HepG2 (cell line): ENCODE data around the gene OSBPL5. TPM values are rescaled to one million over a fixed set of nuclear protein-coding genes. Genes with fewer than 3 reads are reported as not detected.

Experiments used
- ATAC-seq: fragments of 200-7000 bp; cut with Tn5 transposase; 3 replicates; pipeline ENCODE4 v1.9.1; 2020; ENCODE audit warnings: mild to moderate bottlenecking, moderate library complexity
- BruUV-seq: library from RNA; stranded (reverse); fragments of 400-500 nt; replicated peaks from 2 replicates; lab custom pipeline; 2021; lab: Mats Ljungman, UMichigan
- CTCF ChIA-PET: fragments of 300-600 bp; formaldehyde crosslinking; extraction: SDS; loops from one replicate; lab custom pipeline; 2021; ENCODE audit warnings: low total read pairs, inconsistent platforms, low intra/inter-chr PET ratio; lab: Yijun Ruan, JAX
- POLR2A ChIA-PET: fragments of 350-600 bp; sonication (Branson Sonifier 250); formaldehyde crosslinking; loops from one replicate; lab custom pipeline; 2020; ENCODE audit warnings: antibody characterized with exemption, inconsistent platforms; lab: Yijun Ruan, JAX
- DNase-seq: peaks from one replicate; pipeline ENCODE4 v3.0.0-alpha.2; 2015; ENCODE audit warnings: low spot score
- FAIRE-seq: peaks from 3 replicates; lab custom pipeline; 2011; peaks lifted over from hg19 to GRCh38; lab: Jason Lieb, UNC
- H2AFZ ChIP-seq: one replicate; pipeline ENCODE4 v1.6.1; 2011; ENCODE audit warnings: low read length, inconsistent platforms
- H3K27ac ChIP-seq: fragments of 300-600 bp; 3 replicates; pipeline ENCODE4 v1.8.0; 2011; ENCODE audit warnings: mixed run types, mild to moderate bottlenecking, mixed read lengths, low read length, inconsistent platforms; ENCODE audit not compliant: insufficient read depth; ENCODE audit errors: extremely low read length
- H3K27me3 ChIP-seq, 2 experiments: fragments of 200-600 bp in 1 of 2; 2 replicates in 1 of 2; 3 replicates in 1 of 2; pipeline versions ENCODE4 v1.6.0 to v1.8.0; 2011; ENCODE audit warnings: low read length in 2 of 2, mild to moderate bottlenecking in 2 of 2, moderate library complexity in 2 of 2, inconsistent platforms in 1 of 2; ENCODE audit not compliant: insufficient read depth in 2 of 2, control insufficient read depth in 1 of 2
- H3K36me3 ChIP-seq, 2 experiments: fragments of 200-600 bp in 1 of 2; replicated peaks in 1 of 2; 2 replicates in 1 of 2; 3 replicates in 1 of 2; pipeline versions ENCODE4 v1.5.1 to v1.8.0; 2011; ENCODE audit warnings: low read length in 2 of 2, inconsistent platforms in 1 of 2; ENCODE audit not compliant: insufficient read depth in 2 of 2, control insufficient read depth in 1 of 2
- H3K4me1 ChIP-seq: 2 replicates; pipeline ENCODE4 v1.5.1; 2012; ENCODE audit warnings: low read length, inconsistent platforms; ENCODE audit not compliant: insufficient read depth
- H3K4me2 ChIP-seq: 2 replicates; pipeline ENCODE4 v1.6.0; 2011; ENCODE audit warnings: low read depth, low read length, inconsistent platforms
- H3K4me3 ChIP-seq, 3 experiments: fragments of 200-600 bp in 1 of 3; sonication (generic), shearing (Covaris generic) in 1 of 3; replicated peaks in 1 of 3; 2 replicates each; pipeline ENCODE4 v1.5.1; 2011 to 2016; ENCODE audit warnings: low read length in 3 of 3, inconsistent platforms in 2 of 3, low read depth in 2 of 3, mild to moderate bottlenecking in 2 of 3, control low read depth in 1 of 3, mixed read lengths in 1 of 3; ENCODE audit not compliant: insufficient read depth in 1 of 3
- H3K79me2 ChIP-seq: one replicate; pipeline ENCODE4 v1.6.1; 2011; ENCODE audit warnings: low read length, inconsistent platforms; ENCODE audit not compliant: insufficient read depth
- H3K9ac ChIP-seq: 2 replicates; pipeline ENCODE4 v1.6.0; 2011; ENCODE audit warnings: mild to moderate bottlenecking, low read depth, low read length, inconsistent platforms; ENCODE audit not compliant: insufficient read depth
- H3K9me3 ChIP-seq: 2 replicates; pipeline ENCODE4 v1.5.1; 2012; ENCODE audit warnings: mild to moderate bottlenecking, low read length
- H4K20me1 ChIP-seq: 2 replicates; pipeline ENCODE4 v1.6.0; 2011; ENCODE audit warnings: inconsistent platforms, mild to moderate bottlenecking, low read length, moderate library complexity; ENCODE audit not compliant: insufficient read depth
- HNRNPLL ChIP-seq: fragments of 200-400 bp; formaldehyde crosslinking; IDR thresholded peaks from 2 replicates; pipeline ENCODE4 v1.6.1; 2017; ENCODE audit warnings: mild to moderate bottlenecking, low read depth, low read length; ENCODE audit not compliant: poor library complexity, severe bottlenecking
- JUN ChIP-seq: sonication (generic); formaldehyde crosslinking; IDR thresholded peaks from 2 replicates; pipeline ENCODE4 v1.4.0; 2020; ENCODE audit warnings: mild to moderate bottlenecking, missing genetic modification reagents
- MED8 ChIP-seq: sonication (generic); formaldehyde crosslinking; IDR thresholded peaks from 2 replicates; pipeline ENCODE4 v1.8.1; 2023; ENCODE audit warnings: mild to moderate bottlenecking, missing genetic modification reagents; ENCODE audit not compliant: insufficient replicate concordance
- RXRA ChIP-seq: sonication (generic); formaldehyde crosslinking; IDR thresholded peaks from 2 replicates; pipeline ENCODE4 v1.5.1; 2020; ENCODE audit warnings: missing genetic modification reagents
- ZBTB20 ChIP-seq: sonication (generic); formaldehyde crosslinking; IDR thresholded peaks from 2 replicates; pipeline ENCODE4 v1.8.1; 2023; ENCODE audit warnings: missing genetic modification reagents, low read depth, mild to moderate bottlenecking, borderline replicate concordance
- WGBS: methylation state at CpG from one replicate; pipeline ENCODE4 v1.1.6; 2017; ENCODE audit warnings: low lambda C conversion rate; 5-methylcytosine and 5-hydroxymethylcytosine counted together
- in situ Hi-C: cut with HindIII; loops from 2 replicates; pipeline ENCODE4 v1.10.0; 2017; ENCODE audit warnings: low pct_unique_long_range_greater_than_20kb; ENCODE audit not compliant: extremely low pct_ligation_motif_present
- intact Hi-C: fragments of 100-400 bp; cut with micrococcal nuclease; formaldehyde crosslinking; loops from one replicate; pipeline ENCODE4 v1.10.0; 2022; ENCODE audit not compliant: unreplicated experiment
- polyA plus RNA-seq, 8 experiments: library from polyadenylated mRNA; depleted of rRNA in 3 of 8; stranded (reverse) in 7 of 8; unstranded in 1 of 8; fragments of >200 nt; fragmentation: Illumina TruSeq in 4 of 8; extraction: Trizol in 4 of 8; gene quantifications; 2 replicates each; pipeline versions ENCODE4 v1.2.1 to v1.2.3, GENCODE V29; 2011 to 2016; ENCODE audit warnings: low read depth in 4 of 8, missing spikeins in 1 of 8, mixed read lengths in 1 of 8; ENCODE audit not compliant: insufficient read depth in 1 of 8
- total RNA-seq, 5 experiments: library from RNA; depleted of rRNA; stranded (reverse); fragments of >200 nt; fragmentation: Illumina TruSeq; extraction: Trizol; gene quantifications; 2 replicates each; pipeline ENCODE4 v1.2.3, GENCODE V29; 2016; ENCODE audit warnings: low read depth in 1 of 5
- TF ChIP-seq, protein P1 (sequence below): sonication (generic); formaldehyde crosslinking; IDR thresholded peaks from 2 replicates; pipeline ENCODE4 v1.5.0; 2020; ENCODE audit warnings: missing genetic modification reagents
- TF ChIP-seq, protein P2 (sequence below): conservative IDR thresholded peaks from 2 replicates; pipeline ENCODE4 v1.6.1; 2018; ENCODE audit warnings: missing genetic modification reagents
- TF ChIP-seq, protein P3 (sequence below), 2 experiments: sonication (generic) in 1 of 2; formaldehyde crosslinking in 1 of 2; IDR thresholded peaks; 2 replicates each; pipeline versions ENCODE4 v1.6.1 to v1.9.0; 2014 to 2022; ENCODE audit warnings: antibody characterized with exemption in 1 of 2, borderline replicate concordance in 1 of 2, inconsistent platforms in 1 of 2, low read depth in 1 of 2, missing genetic modification reagents in 1 of 2
- TF ChIP-seq, protein P4 (sequence below): sonication (generic); formaldehyde crosslinking; IDR thresholded peaks from 2 replicates; pipeline ENCODE4 v1.5.1; 2020; ENCODE audit warnings: mild to moderate bottlenecking, missing genetic modification reagents, moderate library complexity
- TF ChIP-seq, protein P5 (sequence below): IDR thresholded peaks from 2 replicates; pipeline ENCODE4 v1.6.1; 2016; ENCODE audit warnings: control low read depth

OSBPL5 gene
- total and polyA plus RNA-seq, 2 of the 13 experiments (the other 11 are each of a cell fraction or from before 2014, with no cell fraction given) = not detected

DNA sequence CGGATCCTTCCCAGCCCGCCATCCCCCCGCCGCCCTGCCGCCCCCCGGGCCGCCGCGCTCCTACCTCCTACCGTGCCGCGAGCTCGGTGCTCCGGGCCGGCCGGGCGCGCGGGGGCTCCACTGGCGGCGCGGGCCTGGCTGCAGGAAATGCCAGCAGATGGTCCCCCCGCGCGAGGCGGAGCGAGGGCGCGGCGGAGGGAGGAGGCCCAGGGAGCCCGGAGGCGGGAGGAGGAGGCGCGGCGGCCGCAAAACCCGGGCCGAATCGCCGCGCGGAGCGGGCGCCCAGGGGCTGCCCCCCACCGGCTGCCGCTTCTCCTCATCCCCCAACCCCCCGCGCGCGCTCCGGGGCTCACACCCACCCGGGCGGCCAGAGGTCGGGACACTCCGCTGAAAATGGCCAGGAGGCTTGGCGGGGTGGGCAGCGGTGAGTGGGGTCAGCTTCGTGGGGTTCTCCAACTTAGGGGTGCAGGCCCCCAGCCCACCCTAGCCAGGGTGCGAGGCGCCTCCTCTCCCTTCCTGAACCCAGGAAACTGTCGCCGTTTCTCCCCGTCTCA, at the start of gene OSBPL5 (continued):
- TF ChIP-seq, protein P1, sequence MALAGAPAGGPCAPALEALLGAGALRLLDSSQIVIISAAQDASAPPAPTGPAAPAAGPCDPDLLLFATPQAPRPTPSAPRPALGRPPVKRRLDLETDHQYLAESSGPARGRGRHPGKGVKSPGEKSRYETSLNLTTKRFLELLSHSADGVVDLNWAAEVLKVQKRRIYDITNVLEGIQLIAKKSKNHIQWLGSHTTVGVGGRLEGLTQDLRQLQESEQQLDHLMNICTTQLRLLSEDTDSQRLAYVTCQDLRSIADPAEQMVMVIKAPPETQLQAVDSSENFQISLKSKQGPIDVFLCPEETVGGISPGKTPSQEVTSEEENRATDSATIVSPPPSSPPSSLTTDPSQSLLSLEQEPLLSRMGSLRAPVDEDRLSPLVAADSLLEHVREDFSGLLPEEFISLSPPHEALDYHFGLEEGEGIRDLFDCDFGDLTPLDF = no peak
- TF ChIP-seq, protein P2, sequence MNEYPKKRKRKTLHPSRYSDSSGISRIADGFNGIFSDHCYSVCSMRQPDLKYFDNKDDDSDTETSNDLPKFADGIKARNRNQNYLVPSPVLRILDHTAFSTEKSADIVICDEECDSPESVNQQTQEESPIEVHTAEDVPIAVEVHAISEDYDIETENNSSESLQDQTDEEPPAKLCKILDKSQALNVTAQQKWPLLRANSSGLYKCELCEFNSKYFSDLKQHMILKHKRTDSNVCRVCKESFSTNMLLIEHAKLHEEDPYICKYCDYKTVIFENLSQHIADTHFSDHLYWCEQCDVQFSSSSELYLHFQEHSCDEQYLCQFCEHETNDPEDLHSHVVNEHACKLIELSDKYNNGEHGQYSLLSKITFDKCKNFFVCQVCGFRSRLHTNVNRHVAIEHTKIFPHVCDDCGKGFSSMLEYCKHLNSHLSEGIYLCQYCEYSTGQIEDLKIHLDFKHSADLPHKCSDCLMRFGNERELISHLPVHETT (CRISPR knock-in tag) = no peak

DNA sequence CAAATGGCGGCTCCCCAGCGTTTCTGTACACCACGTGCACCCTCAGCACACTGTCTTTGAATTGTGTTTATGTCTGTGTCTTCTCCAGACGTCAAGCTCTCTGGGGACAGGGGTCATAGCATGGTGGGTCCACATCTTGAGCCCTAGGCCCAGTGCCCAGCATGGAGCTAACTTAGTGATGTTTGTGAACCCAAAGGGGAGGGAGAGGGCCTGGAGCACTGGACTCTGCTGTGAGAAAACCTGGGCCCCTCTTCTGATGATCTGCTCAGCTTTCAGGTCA, 49.2 kb upstream of the OSBPL5 start:
- Histone ChIP-seq H3K4me3 (no peak overlapping the region), H2AFZ (no peak overlapping the region), H3K4me1 (no peaks in the 10 kb centered on the region), H3K9ac (no peak overlapping the region), H3K27me3 (peaks cover 3 to 29% of the 10 kb centered on the region in 2 experiments; a peak in 4 of 5 replicates), H3K4me2 (no peak overlapping the region), H3K79me2 (no peaks in the 10 kb centered on the region), H4K20me1 (no peaks in the 10 kb centered on the region), H3K36me3 (no peaks in the 10 kb centered on the region), H3K27ac (no peak overlapping the region), H3K9me3 (no peaks in the 10 kb centered on the region)
- ChIA-PET POLR2A (no interaction called here), CTCF (no interaction called here)
- FAIRE-seq (no peak), DNase-seq (no peak), ATAC-seq (no peak)
- intact Hi-C loops = loop anchor here (10.0 kb wide), 1 partner anchor 100 kb away; no protein-coding TSS in a partner anchor
- no TSS peak for BruUV-seq
- in situ Hi-C loops = loop anchor here (10.0 kb wide), 2 partner anchors 110 to 180 kb away; no protein-coding TSS in a partner anchor
- WGBS = 6% methylated on average over 4 of the region's 4 CpGs
- no peak for TF ChIP-seq RXRA
- TF ChIP-seq MED8 (CRISPR knock-in tag) = no peak
- TF ChIP-seq JUN (CRISPR knock-in tag) = no peak
- TF ChIP-seq, protein P3, sequence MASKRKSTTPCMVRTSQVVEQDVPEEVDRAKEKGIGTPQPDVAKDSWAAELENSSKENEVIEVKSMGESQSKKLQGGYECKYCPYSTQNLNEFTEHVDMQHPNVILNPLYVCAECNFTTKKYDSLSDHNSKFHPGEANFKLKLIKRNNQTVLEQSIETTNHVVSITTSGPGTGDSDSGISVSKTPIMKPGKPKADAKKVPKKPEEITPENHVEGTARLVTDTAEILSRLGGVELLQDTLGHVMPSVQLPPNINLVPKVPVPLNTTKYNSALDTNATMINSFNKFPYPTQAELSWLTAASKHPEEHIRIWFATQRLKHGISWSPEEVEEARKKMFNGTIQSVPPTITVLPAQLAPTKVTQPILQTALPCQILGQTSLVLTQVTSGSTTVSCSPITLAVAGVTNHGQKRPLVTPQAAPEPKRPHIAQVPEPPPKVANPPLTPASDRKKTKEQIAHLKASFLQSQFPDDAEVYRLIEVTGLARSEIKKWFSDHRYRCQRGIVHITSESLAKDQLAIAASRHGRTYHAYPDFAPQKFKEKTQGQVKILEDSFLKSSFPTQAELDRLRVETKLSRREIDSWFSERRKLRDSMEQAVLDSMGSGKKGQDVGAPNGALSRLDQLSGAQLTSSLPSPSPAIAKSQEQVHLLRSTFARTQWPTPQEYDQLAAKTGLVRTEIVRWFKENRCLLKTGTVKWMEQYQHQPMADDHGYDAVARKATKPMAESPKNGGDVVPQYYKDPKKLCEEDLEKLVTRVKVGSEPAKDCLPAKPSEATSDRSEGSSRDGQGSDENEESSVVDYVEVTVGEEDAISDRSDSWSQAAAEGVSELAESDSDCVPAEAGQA (IDR thresholded peaks at IDR 0.05; ENCODE audit: low read depth) = no peak
- TF ChIP-seq, protein P3 (CRISPR knock-in tag; IDR thresholded peaks at IDR 0.05; ENCODE audit: borderline replicate concordance) = no peak
- TF ChIP-seq, protein P4, sequence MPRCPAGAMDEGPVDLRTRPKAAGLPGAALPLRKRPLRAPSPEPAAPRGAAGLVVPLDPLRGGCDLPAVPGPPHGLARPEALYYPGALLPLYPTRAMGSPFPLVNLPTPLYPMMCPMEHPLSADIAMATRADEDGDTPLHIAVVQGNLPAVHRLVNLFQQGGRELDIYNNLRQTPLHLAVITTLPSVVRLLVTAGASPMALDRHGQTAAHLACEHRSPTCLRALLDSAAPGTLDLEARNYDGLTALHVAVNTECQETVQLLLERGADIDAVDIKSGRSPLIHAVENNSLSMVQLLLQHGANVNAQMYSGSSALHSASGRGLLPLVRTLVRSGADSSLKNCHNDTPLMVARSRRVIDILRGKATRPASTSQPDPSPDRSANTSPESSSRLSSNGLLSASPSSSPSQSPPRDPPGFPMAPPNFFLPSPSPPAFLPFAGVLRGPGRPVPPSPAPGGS (CRISPR knock-in tag) = no peak
- no peak for TF ChIP-seq HNRNPLL
- no peak for TF ChIP-seq ZBTB20 (CRISPR knock-in tag)
- TF ChIP-seq, protein P5, sequence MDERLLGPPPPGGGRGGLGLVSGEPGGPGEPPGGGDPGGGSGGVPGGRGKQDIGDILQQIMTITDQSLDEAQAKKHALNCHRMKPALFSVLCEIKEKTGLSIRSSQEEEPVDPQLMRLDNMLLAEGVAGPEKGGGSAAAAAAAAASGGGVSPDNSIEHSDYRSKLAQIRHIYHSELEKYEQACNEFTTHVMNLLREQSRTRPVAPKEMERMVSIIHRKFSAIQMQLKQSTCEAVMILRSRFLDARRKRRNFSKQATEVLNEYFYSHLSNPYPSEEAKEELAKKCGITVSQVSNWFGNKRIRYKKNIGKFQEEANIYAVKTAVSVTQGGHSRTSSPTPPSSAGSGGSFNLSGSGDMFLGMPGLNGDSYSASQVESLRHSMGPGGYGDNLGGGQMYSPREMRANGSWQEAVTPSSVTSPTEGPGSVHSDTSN (CRISPR knock-in tag) = no peak
